HFFc6 (cell line): ENCODE measurements around the gene CCKAR. TPM values are rescaled to one million over a fixed set of nuclear protein-coding genes. Genes with fewer than 3 reads are reported as not detected.
A peak's percentile ranks its signal among the peaks of the same experiment; 100 is the strongest.

Experiments used
- DNase-seq: peaks from one replicate; pipeline ENCODE4 v3.0.0-alpha.2; 2018
- H3K27ac Mint-ChIP-seq: 2 replicates; pipeline ENCODE4 v1.8.0; 2020; ENCODE audit warnings: mild to moderate bottlenecking, mixed read lengths
- H3K27me3 Mint-ChIP-seq: 2 replicates; pipeline ENCODE4 v1.8.0; 2021; ENCODE audit warnings: mild to moderate bottlenecking, moderate library complexity, mixed read lengths; ENCODE audit not compliant: insufficient read depth
- H3K36me3 Mint-ChIP-seq: 2 replicates; pipeline ENCODE4 v1.8.0; 2021; ENCODE audit warnings: low read depth, mixed read lengths
- H3K4me1 Mint-ChIP-seq: 2 replicates; pipeline ENCODE4 v1.8.0; 2020; ENCODE audit warnings: low read depth, mixed read lengths
- H3K4me3 Mint-ChIP-seq: 2 replicates; pipeline ENCODE4 v1.8.0; 2020; ENCODE audit warnings: mild to moderate bottlenecking, moderate library complexity, mixed read lengths
- H3K9me3 Mint-ChIP-seq: 2 replicates; pipeline ENCODE4 v1.8.0; 2020; ENCODE audit warnings: mild to moderate bottlenecking, mixed read lengths
- total RNA-seq, 6 experiments: library from RNA; stranded (reverse); fragmentation: NEBNext Ultra II Directional; extraction: Animal tissue kit (Norgen Biotek cat#: 25700); gene quantifications; 2 replicates in 1 of 6; 3 replicates in 5 of 6; pipeline ENCODE4 v1.2.3, GENCODE V29; 2021
- TF ChIP-seq, protein P1 (sequence below): fragments of 200-600 bp; sonication (generic); IDR thresholded peaks from 2 replicates; pipeline ENCODE4 v1.5.0; 2021; ENCODE audit warnings: antibody characterized with exemption, mild to moderate bottlenecking

The CCKAR gene
- total RNA-seq, 6 experiments from 2014 or later, result not detected

DNA sequence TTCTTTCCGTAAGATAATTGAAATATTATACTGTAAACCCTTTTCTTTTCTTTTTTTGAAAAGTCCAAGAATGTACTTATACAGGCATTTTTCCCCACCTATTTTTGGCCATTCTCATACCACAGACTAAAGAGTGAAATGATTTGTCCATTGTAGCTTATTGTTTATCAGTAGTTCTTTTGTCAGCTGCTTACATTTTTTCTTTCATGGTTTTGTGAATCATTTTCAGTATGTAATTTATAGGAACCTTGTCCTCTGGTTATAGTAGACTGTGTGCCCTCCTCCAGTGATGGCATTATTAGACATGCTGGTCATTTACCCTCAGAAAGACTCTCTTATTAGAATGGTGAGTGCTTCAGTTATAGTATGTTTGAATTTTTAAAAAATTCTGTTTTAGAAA lies 56.7 kb downstream of the CCKAR start:
- Mint-ChIP-seq H3K4me1 (peaks cover 19% of the 10 kb centered on the region), H3K36me3 (0 out of 2 replicates have a peak, but pooled peaks cover 5% of the 10 kb centered on the region), H3K27me3 (no peaks in the 10 kb centered on the region; the same call in 1 of the 2 replicates), H3K9me3 (no peaks in the 10 kb centered on the region), H3K4me3 (no peak overlapping the region), H3K27ac (peak overlapping the region; percentile 52)
- no peak for DNase-seq
- TF ChIP-seq, protein P1, sequence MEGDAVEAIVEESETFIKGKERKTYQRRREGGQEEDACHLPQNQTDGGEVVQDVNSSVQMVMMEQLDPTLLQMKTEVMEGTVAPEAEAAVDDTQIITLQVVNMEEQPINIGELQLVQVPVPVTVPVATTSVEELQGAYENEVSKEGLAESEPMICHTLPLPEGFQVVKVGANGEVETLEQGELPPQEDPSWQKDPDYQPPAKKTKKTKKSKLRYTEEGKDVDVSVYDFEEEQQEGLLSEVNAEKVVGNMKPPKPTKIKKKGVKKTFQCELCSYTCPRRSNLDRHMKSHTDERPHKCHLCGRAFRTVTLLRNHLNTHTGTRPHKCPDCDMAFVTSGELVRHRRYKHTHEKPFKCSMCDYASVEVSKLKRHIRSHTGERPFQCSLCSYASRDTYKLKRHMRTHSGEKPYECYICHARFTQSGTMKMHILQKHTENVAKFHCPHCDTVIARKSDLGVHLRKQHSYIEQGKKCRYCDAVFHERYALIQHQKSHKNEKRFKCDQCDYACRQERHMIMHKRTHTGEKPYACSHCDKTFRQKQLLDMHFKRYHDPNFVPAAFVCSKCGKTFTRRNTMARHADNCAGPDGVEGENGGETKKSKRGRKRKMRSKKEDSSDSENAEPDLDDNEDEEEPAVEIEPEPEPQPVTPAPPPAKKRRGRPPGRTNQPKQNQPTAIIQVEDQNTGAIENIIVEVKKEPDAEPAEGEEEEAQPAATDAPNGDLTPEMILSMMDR, result no peak

GRCh38 chr4:26432419-26432818 lies 57.9 kb downstream of the CCKAR start:
- H3K4me3 Mint-ChIP-seq, result no peak overlapping the region
- TF ChIP-seq, protein P1, result no peak
- no peaks in the 10 kb centered on the region for H3K9me3 Mint-ChIP-seq
- H3K36me3 Mint-ChIP-seq, result 0 out of 2 replicates have a peak, but pooled peaks cover 5% of the 10 kb centered on the region
- no peaks in the 10 kb centered on the region; the same call in 1 of the 2 replicates for H3K27me3 Mint-ChIP-seq
- H3K27ac Mint-ChIP-seq, result no peak overlapping the region
- peaks cover 19% of the 10 kb centered on the region for H3K4me1 Mint-ChIP-seq
- no peak for DNase-seq

DNA sequence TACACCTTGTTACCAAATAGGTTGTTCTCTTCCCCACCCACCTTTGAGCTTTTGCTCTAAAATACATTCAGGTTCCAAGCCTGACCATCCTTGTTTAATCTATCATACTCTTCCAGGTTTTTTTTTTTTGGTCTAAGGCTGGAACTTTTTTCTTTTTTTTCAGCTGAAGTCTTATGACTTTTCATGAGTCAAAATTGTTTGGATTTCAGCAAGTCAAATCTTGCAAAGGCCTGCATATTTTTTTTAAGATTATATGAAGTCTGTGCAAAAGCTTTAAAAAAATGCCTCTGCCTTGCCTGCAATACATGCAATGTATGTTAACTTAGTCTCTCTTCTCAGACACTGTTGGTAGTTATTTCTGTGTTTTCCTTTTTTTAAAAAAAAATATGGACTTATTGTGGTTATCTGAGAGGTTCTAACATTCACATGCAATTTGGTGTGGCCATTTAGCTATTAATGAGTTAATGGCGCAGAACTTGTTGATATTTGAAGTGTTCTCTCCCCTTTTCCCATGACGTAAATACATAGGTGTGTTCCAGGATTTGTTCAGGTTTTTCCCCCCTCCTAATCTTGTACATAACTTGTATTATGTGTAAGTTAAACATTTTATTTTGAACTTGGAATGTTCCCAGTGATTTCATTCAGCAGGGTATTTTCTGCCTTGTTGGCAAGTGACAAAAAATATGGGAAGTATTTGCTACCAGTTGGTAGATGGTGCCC lies 58.7 kb downstream of the CCKAR start:
- Mint-ChIP-seq H3K27me3 (no peaks in the 10 kb centered on the region; the same call in 1 of the 2 replicates), H3K36me3 (0 out of 2 replicates have a peak, but pooled peaks cover 5% of the 10 kb centered on the region), H3K4me3 (no peak overlapping the region), H3K9me3 (no peaks in the 10 kb centered on the region), H3K27ac (no peak overlapping the region), H3K4me1 (peaks cover 19% of the 10 kb centered on the region)
- no peak for DNase-seq
- TF ChIP-seq, protein P1, result no peak

Other genes with a start within 250 kb of the CCKAR start
- gene RBPJ, start 169.5 kb downstream of the CCKAR start, total RNA-seq, result 10 to 100 TPM; 60.9 to 71.7 (median 69.0) TPM
- gene TBC1D19, start 93.6 kb upstream of the CCKAR start, total RNA-seq, result 10 to 100 TPM in 4 of 6 experiments, 1 to 10 TPM in 2; 8.5 to 14.4 (median 12.1) TPM